ENCODE results near the gene ZNF12. TPM values are rescaled to one million over a fixed set of nuclear protein-coding genes. Genes with fewer than 3 reads are reported as not detected.
A peak's percentile ranks its signal among the peaks of the same experiment; 100 is the strongest.
"Not testable (repeated sequence)": the region's sequence is repeated elsewhere in the genome, so short reads cannot be mapped to it uniquely, and the experiment has no call there.

The ZNF12 gene
- total RNA-seq, 1 experiment from 2014 or later, result 13.8 TPM

- H3K27me3 ChIP-seq (ENCODE audit: control insufficient read depth, insufficient read depth, low read length); H3K4me3 ChIP-seq (ENCODE audit: insufficient read depth, low read depth, low read length); DNase-seq; H3K36me3 ChIP-seq (replicated peaks; ENCODE audit: control insufficient read depth, insufficient read depth, low read length): not testable (repeated sequence)
Measured at GRCh38 chr7:6715898-6716297, 9.2 kb upstream of the ZNF12 start.

GRCh38 chr7:6714360-6714759 lies 7.6 kb upstream of the ZNF12 start:
- Histone ChIP-seq H3K36me3 (replicated peaks; ENCODE audit: control insufficient read depth, insufficient read depth, low read length) (no peaks in the 10 kb centered on the region), H3K4me3 (ENCODE audit: insufficient read depth, low read depth, low read length) (no peak overlapping the region), H3K27me3 (ENCODE audit: control insufficient read depth, insufficient read depth, low read length) (no peaks in the 10 kb centered on the region)
- DNase-seq, result no peak

GRCh38 chr7:6709808-6710207 lies 3.1 kb upstream of the ZNF12 start:
- H3K36me3 ChIP-seq (replicated peaks; ENCODE audit: control insufficient read depth, insufficient read depth, low read length), result peaks cover 3% of the 10 kb centered on the region; the same call in 1 of the 2 replicates
- H3K27me3 ChIP-seq (ENCODE audit: control insufficient read depth, insufficient read depth, low read length), result no peaks in the 10 kb centered on the region
- H3K4me3 ChIP-seq (ENCODE audit: insufficient read depth, low read depth, low read length), result no peak overlapping the region
- DNase-seq, result no peak

GRCh38 chr7:6708304-6708703 lies 1.6 kb upstream of the ZNF12 start:
- Histone ChIP-seq H3K36me3 (replicated peaks; ENCODE audit: control insufficient read depth, insufficient read depth, low read length) (peaks cover 10% of the 10 kb centered on the region), H3K4me3 (ENCODE audit: insufficient read depth, low read depth, low read length) (no peak overlapping the region), H3K27me3 (ENCODE audit: control insufficient read depth, insufficient read depth, low read length) (no peaks in the 10 kb centered on the region)
- DNase-seq, result no peak

- no peak for DNase-seq
- peaks cover 14% of the 10 kb centered on the region for H3K36me3 ChIP-seq (replicated peaks; ENCODE audit: control insufficient read depth, insufficient read depth, low read length)
- peak overlapping the region; percentile 86 for H3K4me3 ChIP-seq (ENCODE audit: insufficient read depth, low read depth, low read length)
- no peaks in the 10 kb centered on the region for H3K27me3 ChIP-seq (ENCODE audit: control insufficient read depth, insufficient read depth, low read length)
Measured at GRCh38 chr7:6705959-6706665, 635 bp downstream of the ZNF12 start.

GRCh38 chr7:6701860-6702259 lies 4.9 kb downstream of the ZNF12 start:
- no peak for DNase-seq
- Histone ChIP-seq H3K4me3 (ENCODE audit: insufficient read depth, low read depth, low read length) (no peak overlapping the region), H3K27me3 (ENCODE audit: control insufficient read depth, insufficient read depth, low read length) (no peaks in the 10 kb centered on the region), H3K36me3 (replicated peaks; ENCODE audit: control insufficient read depth, insufficient read depth, low read length) (peaks cover 37% of the 10 kb centered on the region)

GRCh38 chr7:6700793-6701192 lies 6.0 kb downstream of the ZNF12 start:
- Histone ChIP-seq H3K36me3 (replicated peaks; ENCODE audit: control insufficient read depth, insufficient read depth, low read length) (peaks cover 45% of the 10 kb centered on the region), H3K4me3 (ENCODE audit: insufficient read depth, low read depth, low read length) (no peak overlapping the region), H3K27me3 (ENCODE audit: control insufficient read depth, insufficient read depth, low read length) (no peaks in the 10 kb centered on the region)
- no peak for DNase-seq

GRCh38 chr7:6691609-6692106 lies 15.1 kb downstream of the ZNF12 start:
- Histone ChIP-seq H3K36me3 (replicated peaks; ENCODE audit: control insufficient read depth, insufficient read depth, low read length) (peaks cover 66% of the 10 kb centered on the region), H3K4me3 (ENCODE audit: insufficient read depth, low read depth, low read length) (no peak overlapping the region)

GRCh38 chr7:6691103-6691502 lies 15.6 kb downstream of the ZNF12 start:
- no peak overlapping the region for H3K4me3 ChIP-seq (ENCODE audit: insufficient read depth, low read depth, low read length)
- no peaks in the 10 kb centered on the region for H3K27me3 ChIP-seq (ENCODE audit: control insufficient read depth, insufficient read depth, low read length)
- no peak for DNase-seq
- peaks cover 61% of the 10 kb centered on the region for H3K36me3 ChIP-seq (replicated peaks; ENCODE audit: control insufficient read depth, insufficient read depth, low read length)

More at GRCh38 chr7:6691609-6692106, 15.1 kb downstream of the ZNF12 start:
- no peak for DNase-seq
- no peaks in the 10 kb centered on the region for H3K27me3 ChIP-seq (ENCODE audit: control insufficient read depth, insufficient read depth, low read length)

- Histone ChIP-seq H3K4me3 (ENCODE audit: insufficient read depth, low read depth, low read length) (no peak overlapping the region), H3K27me3 (ENCODE audit: control insufficient read depth, insufficient read depth, low read length) (no peaks in the 10 kb centered on the region), H3K36me3 (replicated peaks; ENCODE audit: control insufficient read depth, insufficient read depth, low read length) (no peaks in the 10 kb centered on the region)
- DNase-seq, result no peak
Measured at GRCh38 chr7:6680146-6680545, 26.6 kb downstream of the ZNF12 start.

GRCh38 chr7:6675807-6676405 lies 30.8 kb downstream of the ZNF12 start:
- DNase-seq, result no peak
- no peaks in the 10 kb centered on the region for H3K27me3 ChIP-seq (ENCODE audit: control insufficient read depth, insufficient read depth, low read length)
- peaks cover 6% of the 10 kb centered on the region for H3K36me3 ChIP-seq (replicated peaks; ENCODE audit: control insufficient read depth, insufficient read depth, low read length)
- H3K4me3 ChIP-seq (ENCODE audit: insufficient read depth, low read depth, low read length), result no peak overlapping the region

GRCh38 chr7:6670851-6671250 lies 35.9 kb downstream of the ZNF12 start:
- H3K4me3 ChIP-seq (ENCODE audit: insufficient read depth, low read depth, low read length); H3K27me3 ChIP-seq (ENCODE audit: control insufficient read depth, insufficient read depth, low read length); DNase-seq; H3K36me3 ChIP-seq (replicated peaks; ENCODE audit: control insufficient read depth, insufficient read depth, low read length): not testable (repeated sequence)

GRCh38 chr7:6658618-6659345 lies 48.0 kb downstream of the ZNF12 start:
- Histone ChIP-seq H3K27me3 (ENCODE audit: control insufficient read depth, insufficient read depth, low read length) (no peaks in the 10 kb centered on the region), H3K4me3 (ENCODE audit: insufficient read depth, low read depth, low read length) (no peak overlapping the region), H3K36me3 (replicated peaks; ENCODE audit: control insufficient read depth, insufficient read depth, low read length) (no peaks in the 10 kb centered on the region)
- peak; percentile 40 for DNase-seq

- no peaks in the 10 kb centered on the region for H3K36me3 ChIP-seq (replicated peaks; ENCODE audit: control insufficient read depth, insufficient read depth, low read length)
- H3K27me3 ChIP-seq (ENCODE audit: control insufficient read depth, insufficient read depth, low read length), result no peaks in the 10 kb centered on the region
- DNase-seq, result peak; percentile 20
- H3K4me3 ChIP-seq (ENCODE audit: insufficient read depth, low read depth, low read length), result no peak overlapping the region
Measured at GRCh38 chr7:6656413-6656812, 50.3 kb downstream of the ZNF12 start.
